ENCODE results near the gene TMED1.
"Not testable (repeated sequence)": the region's sequence is repeated elsewhere in the genome, so short reads cannot be mapped to it uniquely, and the experiment has no call there.

TMED1 gene

DNA sequence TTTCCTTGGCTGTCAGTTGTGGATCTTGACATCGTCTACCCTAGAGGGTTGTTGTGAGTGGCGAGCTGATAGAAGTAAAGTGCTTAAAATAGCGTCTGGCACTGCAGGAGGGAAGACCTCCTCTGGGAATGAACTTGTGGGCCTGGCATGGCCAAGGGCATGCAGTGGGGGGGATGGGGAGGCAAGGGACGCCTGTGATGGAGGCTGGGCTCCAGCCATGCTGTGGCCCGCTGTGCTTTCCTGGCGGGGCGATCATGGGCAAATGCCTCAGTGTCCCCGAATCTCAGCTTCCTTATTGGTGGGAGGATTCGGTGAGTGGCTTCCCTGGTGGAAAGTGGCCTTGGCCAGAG, 46.1 kb upstream of the TMED1 start:
- H3K27ac ChIP-seq (ENCODE audit: low read depth, low read length, poor library complexity, severe bottlenecking), result no peak overlapping the region
- no peaks in the 10 kb centered on the region for H3K9me2 ChIP-seq (ENCODE audit: low read depth, low read length)
- H3F3A ChIP-seq (ENCODE audit: insufficient read depth, low read length), result no peaks in the 10 kb centered on the region
- H3K27me3 ChIP-seq (ENCODE audit: insufficient read depth, low read length), result no peaks in the 10 kb centered on the region
- H3K9me3 ChIP-seq (ENCODE audit: low read length), result no peaks in the 10 kb centered on the region
- H3K4me3 ChIP-seq (ENCODE audit: low read depth, low read length, poor library complexity, severe bottlenecking), result no peak overlapping the region
- peaks cover 38% of the 10 kb centered on the region for H3K4me1 ChIP-seq (ENCODE audit: insufficient read depth, low read length, severe bottlenecking)
- no peak overlapping the region for H2AFZ ChIP-seq (ENCODE audit: low read length)
- H3K36me3 ChIP-seq (ENCODE audit: insufficient read depth, low read length), result peaks cover 2% of the 10 kb centered on the region; the same call in 1 of the 2 replicates
- no peaks in the 10 kb centered on the region for H4K20me1 ChIP-seq (ENCODE audit: insufficient read depth, low read length)
- H3K4me2 ChIP-seq (ENCODE audit: low read length), result no peak overlapping the region
- TF ChIP-seq, protein P1, sequence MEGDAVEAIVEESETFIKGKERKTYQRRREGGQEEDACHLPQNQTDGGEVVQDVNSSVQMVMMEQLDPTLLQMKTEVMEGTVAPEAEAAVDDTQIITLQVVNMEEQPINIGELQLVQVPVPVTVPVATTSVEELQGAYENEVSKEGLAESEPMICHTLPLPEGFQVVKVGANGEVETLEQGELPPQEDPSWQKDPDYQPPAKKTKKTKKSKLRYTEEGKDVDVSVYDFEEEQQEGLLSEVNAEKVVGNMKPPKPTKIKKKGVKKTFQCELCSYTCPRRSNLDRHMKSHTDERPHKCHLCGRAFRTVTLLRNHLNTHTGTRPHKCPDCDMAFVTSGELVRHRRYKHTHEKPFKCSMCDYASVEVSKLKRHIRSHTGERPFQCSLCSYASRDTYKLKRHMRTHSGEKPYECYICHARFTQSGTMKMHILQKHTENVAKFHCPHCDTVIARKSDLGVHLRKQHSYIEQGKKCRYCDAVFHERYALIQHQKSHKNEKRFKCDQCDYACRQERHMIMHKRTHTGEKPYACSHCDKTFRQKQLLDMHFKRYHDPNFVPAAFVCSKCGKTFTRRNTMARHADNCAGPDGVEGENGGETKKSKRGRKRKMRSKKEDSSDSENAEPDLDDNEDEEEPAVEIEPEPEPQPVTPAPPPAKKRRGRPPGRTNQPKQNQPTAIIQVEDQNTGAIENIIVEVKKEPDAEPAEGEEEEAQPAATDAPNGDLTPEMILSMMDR (IDR thresholded peaks at IDR 0.05; ENCODE audit: low read length), result no peak
- TF ChIP-seq EZH2 (IDR thresholded peaks at IDR 0.05; ENCODE audit: borderline replicate concordance, low read length), result no peak
- H3K79me2 ChIP-seq (ENCODE audit: insufficient read depth, low read length), result peaks cover 57% of the 10 kb centered on the region
- H3K9ac ChIP-seq (ENCODE audit: low read length), result no peak overlapping the region

DNA sequence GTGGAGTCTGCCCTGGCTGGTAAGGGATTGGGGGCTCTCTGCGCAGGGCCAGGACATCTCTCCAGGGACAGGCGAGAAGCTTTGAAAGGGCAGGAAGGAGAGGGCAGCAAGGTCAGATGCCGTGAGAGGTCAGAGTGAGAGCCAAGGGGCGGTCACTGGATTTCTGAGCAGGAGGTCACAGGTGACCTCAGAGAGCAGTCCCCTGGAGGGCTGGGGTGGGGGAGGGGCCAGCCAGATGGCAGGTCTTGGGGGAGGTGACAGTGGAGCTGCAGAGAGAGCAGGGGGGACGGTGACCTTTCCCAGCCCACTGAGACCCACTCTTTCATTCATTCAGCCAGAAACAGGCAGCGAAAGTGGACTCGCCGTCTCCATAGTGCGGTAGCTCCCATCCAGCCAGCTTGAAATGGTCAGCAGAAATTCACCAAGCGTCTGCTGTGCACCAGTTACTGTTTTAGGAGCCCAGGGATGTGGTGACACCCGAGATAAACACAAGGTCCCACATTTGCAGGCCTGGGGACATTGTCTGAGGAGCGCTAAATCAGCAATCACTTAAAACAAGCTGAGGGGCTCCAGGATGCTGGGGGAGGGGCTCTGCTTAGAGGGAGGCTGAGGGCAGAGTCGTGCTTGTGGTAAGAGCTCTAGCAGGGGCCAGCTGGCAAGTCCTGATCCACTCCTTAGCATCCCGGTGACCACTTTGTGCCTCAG, 45.5 kb upstream of the TMED1 start:
- Histone ChIP-seq H3K9me2 (ENCODE audit: low read depth, low read length) (no peaks in the 10 kb centered on the region), H3K79me2 (ENCODE audit: insufficient read depth, low read length) (peaks cover 59% of the 10 kb centered on the region), H3K4me2 (ENCODE audit: low read length) (no peak overlapping the region), H3F3A (ENCODE audit: insufficient read depth, low read length) (no peaks in the 10 kb centered on the region), H3K27me3 (ENCODE audit: insufficient read depth, low read length) (no peaks in the 10 kb centered on the region), H3K4me1 (ENCODE audit: insufficient read depth, low read length, severe bottlenecking) (peaks cover 38% of the 10 kb centered on the region), H3K9me3 (ENCODE audit: low read length) (no peaks in the 10 kb centered on the region), H3K27ac (ENCODE audit: low read depth, low read length, poor library complexity, severe bottlenecking) (no peak overlapping the region), H4K20me1 (ENCODE audit: insufficient read depth, low read length) (no peaks in the 10 kb centered on the region), H3K36me3 (ENCODE audit: insufficient read depth, low read length) (peaks cover 2% of the 10 kb centered on the region; the same call in 1 of the 2 replicates), H3K4me3 (ENCODE audit: low read depth, low read length, poor library complexity, severe bottlenecking) (no peak overlapping the region), H2AFZ (ENCODE audit: low read length) (no peak overlapping the region), H3K9ac (ENCODE audit: low read length) (no peak overlapping the region)
- TF ChIP-seq, protein P1 (IDR thresholded peaks at IDR 0.05; ENCODE audit: low read length), result no peak
- TF ChIP-seq EZH2 (IDR thresholded peaks at IDR 0.05; ENCODE audit: borderline replicate concordance, low read length), result no peak

DNA sequence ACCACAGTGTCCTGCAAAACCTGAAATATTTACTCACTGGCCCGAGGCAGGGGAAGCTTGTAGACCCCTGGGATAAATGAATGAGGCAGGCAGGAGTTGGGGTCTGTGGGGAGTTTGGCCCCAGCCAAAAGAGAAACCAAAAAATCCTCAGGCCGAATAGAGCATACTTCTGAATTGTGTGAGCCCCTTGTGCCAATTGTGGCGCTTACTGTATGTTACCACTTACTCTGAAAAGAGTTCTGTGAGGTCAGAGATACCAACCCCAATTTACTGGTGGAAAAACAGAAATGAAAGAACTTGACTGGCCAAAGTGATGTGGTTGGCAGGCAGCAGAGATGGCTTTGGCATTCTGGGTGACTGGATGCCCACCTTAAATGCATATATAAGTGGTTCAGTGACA, 42.2 kb upstream of the TMED1 start:
- H2AFZ ChIP-seq (ENCODE audit: low read length), result no peak overlapping the region
- H3K27me3 ChIP-seq (ENCODE audit: insufficient read depth, low read length), result no peaks in the 10 kb centered on the region
- TF ChIP-seq, protein P1 (IDR thresholded peaks at IDR 0.05; ENCODE audit: low read length), result no peak
- no peak for TF ChIP-seq EZH2 (IDR thresholded peaks at IDR 0.05; ENCODE audit: borderline replicate concordance, low read length)
- no peaks in the 10 kb centered on the region for H3K9me2 ChIP-seq (ENCODE audit: low read depth, low read length)
- no peaks in the 10 kb centered on the region for H3K9me3 ChIP-seq (ENCODE audit: low read length)
- H3K4me1 ChIP-seq (ENCODE audit: insufficient read depth, low read length, severe bottlenecking), result peaks cover 47% of the 10 kb centered on the region
- H3F3A ChIP-seq (ENCODE audit: insufficient read depth, low read length), result no peaks in the 10 kb centered on the region
- H3K79me2 ChIP-seq (ENCODE audit: insufficient read depth, low read length), result peaks cover 66% of the 10 kb centered on the region
- peaks cover 2% of the 10 kb centered on the region; the same call in 1 of the 2 replicates for H3K36me3 ChIP-seq (ENCODE audit: insufficient read depth, low read length)
- H3K4me2 ChIP-seq (ENCODE audit: low read length), result peak overlapping the region; percentile 85
- H4K20me1 ChIP-seq (ENCODE audit: insufficient read depth, low read length), result no peaks in the 10 kb centered on the region
- H3K27ac ChIP-seq (ENCODE audit: low read depth, low read length, poor library complexity, severe bottlenecking), result peak overlapping the region; percentile 91
- peak overlapping the region; percentile 58 for H3K4me3 ChIP-seq (ENCODE audit: low read depth, low read length, poor library complexity, severe bottlenecking)
- H3K9ac ChIP-seq (ENCODE audit: low read length), result peak overlapping the region; percentile 63

DNA sequence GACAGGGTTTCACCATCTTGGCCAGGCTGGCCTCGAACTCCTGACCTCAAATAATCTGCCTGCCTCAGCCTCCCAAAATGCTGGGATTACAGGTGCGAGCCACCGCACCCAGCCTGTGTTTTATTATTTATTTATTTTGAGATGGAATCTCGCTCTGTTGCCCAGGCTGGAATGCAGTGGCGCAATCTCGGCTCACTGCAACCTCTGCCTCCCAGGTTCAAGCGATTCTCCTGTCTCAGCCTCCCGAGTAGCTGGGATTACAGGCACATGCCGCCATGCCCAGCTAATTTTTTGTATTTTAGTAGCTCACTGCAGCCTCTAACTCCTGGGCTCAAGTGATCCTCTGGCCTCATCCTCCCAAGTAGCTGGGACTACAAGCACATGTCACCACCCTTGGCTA, 41.6 kb upstream of the TMED1 start:
- H3K9ac ChIP-seq (ENCODE audit: low read length), result peak overlapping the region; percentile 63
- not testable (repeated sequence) for H3K9me3 ChIP-seq (ENCODE audit: low read length); H2AFZ ChIP-seq (ENCODE audit: low read length); H4K20me1 ChIP-seq (ENCODE audit: insufficient read depth, low read length); H3K27me3 ChIP-seq (ENCODE audit: insufficient read depth, low read length); H3F3A ChIP-seq (ENCODE audit: insufficient read depth, low read length); H3K36me3 ChIP-seq (ENCODE audit: insufficient read depth, low read length); H3K9me2 ChIP-seq (ENCODE audit: low read depth, low read length)
- H3K4me2 ChIP-seq (ENCODE audit: low read length), result peak overlapping the region; percentile 85
- peaks cover 69% of the 10 kb centered on the region for H3K79me2 ChIP-seq (ENCODE audit: insufficient read depth, low read length)
- H3K4me1 ChIP-seq (ENCODE audit: insufficient read depth, low read length, severe bottlenecking), result peaks cover 53% of the 10 kb centered on the region
- peak overlapping the region; percentile 91 for H3K27ac ChIP-seq (ENCODE audit: low read depth, low read length, poor library complexity, severe bottlenecking)
- H3K4me3 ChIP-seq (ENCODE audit: low read depth, low read length, poor library complexity, severe bottlenecking), result peak overlapping the region; percentile 58

Data from OCI-LY1 (cell line).